Frontal cortex (tissue), 4 donors: ENCODE measurements around the gene ACER2. TPM values are rescaled to one million over a fixed set of nuclear protein-coding genes. Genes with fewer than 3 reads are reported as not detected.

Experiments
- DNase-seq, 2 donors: peaks; one replicate each; pipeline ENCODE4 v3.0.0; 2012; ENCODE audit warnings: low spot score in 2 of 2
- FAIRE-seq: peaks from 2 replicates; lab custom pipeline; 2012; peaks lifted over from hg19 to GRCh38; lab: Jason Lieb, UNC
- total RNA-seq: library from RNA; depleted of rRNA; stranded (reverse); fragments of >200 nt; gene quantifications from one replicate; pipeline ENCODE4 v1.2.3, GENCODE V29; 2014
- donor health status: control.
- donor health status: control.
- donor health status: control.

The ACER2 gene
- total RNA-seq, 1 donor from 2014 or later: 11.0 TPM

DNA sequence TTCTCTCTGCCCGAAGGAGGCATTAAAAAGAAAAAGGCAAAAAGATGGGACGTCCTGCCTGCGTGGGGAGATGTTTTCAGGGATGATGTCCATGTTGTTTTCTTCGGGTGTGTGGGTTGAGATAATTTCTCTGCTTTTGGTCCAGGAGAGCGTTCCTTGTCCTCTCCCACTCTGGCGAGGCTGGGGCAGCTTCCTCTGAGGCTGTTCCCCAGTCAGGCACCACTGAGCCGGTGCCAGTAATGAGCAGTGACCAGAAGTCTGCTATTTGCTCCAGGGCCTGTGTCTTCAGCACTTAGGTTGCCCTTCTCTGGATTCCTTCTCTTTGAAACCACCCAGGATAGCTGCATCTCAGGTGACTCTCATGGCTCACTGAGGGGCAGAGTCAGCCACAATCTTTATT lies 71.5 kb downstream of the ACER2 start:
- DNase-seq: no peak
- FAIRE-seq: no peak

DNA sequence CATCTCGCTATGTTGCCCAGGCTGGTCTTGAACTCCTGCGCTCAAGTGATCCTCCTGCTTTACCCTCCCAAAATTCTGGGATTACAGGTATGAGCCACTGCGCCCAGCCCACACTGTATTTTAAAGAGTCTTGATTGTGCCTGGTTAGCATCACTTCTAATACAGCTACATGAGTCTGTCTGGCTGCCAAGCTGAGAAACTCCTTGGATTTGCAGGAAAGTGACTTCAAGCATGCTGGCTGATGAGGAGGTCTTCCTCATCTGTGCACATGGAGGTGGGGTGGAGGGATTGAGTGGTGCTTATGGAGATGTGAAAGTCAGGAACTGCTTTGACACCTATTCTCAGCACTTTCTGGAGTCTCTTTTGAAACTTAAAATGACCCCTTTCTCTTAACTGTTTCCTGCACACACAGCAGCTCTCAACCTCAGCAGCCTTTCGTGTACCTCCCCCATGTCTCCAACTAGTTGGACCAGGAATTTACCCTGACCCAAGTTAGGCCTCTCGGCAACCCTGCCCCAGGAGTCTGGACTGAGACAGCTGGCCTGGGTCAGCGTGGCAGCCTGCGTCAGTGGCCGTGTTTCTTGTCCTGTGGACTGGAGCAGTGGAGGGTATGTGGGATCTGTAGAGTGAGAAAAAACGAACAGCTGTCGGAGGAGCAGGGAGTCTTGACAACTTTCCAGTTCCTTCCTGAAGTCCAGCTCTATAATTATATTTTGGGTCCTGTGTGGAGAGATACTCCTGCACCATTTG lies 72.5 kb downstream of the ACER2 start:
- FAIRE-seq: no peak
- DNase-seq: no peak

DNA sequence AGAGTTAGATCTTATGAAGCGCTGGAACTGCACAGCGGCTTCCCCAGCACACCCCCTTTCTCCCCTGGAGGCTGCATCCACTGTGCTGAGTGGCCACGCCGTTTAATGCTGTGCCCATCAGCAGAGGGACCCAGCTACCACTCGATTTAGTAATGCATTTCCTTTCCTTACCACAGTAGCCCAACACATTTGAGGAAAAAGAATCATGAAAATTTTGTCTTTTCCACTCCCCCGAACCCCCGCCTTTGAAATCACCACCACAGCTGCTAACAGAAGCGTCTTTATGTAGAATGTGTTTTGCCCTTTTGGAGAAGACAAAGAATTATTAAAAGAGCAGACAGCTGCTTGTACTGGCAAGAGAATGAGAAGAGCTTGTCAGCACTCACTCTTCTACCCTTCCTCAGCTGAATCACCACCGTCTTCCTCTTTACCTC lies 73.2 kb downstream of the ACER2 start:
- FAIRE-seq (peak; percentile 97), DNase-seq (peak in 1 of 2 donors; percentile 40)

DNA sequence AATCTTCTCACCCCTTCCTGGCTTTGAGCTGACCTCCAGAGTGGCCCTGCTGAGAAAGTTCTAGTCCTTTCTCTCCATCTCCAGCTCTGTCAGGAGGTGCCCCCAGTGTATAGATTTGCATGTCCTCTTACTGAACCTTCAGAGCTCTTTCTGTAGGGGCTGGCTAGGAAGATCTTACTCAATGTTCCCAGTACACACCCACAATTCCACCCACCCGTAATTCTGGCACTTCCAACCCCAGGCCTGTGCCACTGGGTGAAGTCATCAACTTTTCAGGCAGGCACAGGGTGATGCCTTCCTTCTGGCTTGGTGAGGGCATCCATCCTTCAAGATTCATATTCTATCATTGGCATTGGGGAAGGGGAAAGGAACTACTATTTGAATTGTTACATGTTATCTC lies 75.9 kb downstream of the ACER2 start:
- FAIRE-seq (no peak), DNase-seq (no peak)

DNA sequence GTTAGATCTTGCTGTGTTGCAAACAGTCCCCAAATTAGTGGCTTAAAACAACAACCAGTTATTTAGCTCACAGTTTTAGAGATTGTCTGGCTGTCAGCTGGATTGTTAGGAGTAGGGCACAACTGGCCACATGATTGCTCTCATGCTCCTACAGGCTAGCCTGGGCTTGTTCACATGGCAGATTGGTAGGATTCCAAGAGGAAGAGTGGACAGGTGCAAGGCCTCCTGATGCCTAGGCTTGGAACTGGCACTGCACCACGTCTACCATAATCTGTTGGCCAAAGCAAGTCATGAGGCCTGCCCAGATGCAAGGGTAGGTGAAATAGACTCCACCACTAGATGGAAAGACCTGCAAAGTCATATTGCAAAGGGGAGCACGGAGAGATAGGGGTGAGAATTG lies 76.4 kb downstream of the ACER2 start:
- FAIRE-seq: no peak

DNA sequence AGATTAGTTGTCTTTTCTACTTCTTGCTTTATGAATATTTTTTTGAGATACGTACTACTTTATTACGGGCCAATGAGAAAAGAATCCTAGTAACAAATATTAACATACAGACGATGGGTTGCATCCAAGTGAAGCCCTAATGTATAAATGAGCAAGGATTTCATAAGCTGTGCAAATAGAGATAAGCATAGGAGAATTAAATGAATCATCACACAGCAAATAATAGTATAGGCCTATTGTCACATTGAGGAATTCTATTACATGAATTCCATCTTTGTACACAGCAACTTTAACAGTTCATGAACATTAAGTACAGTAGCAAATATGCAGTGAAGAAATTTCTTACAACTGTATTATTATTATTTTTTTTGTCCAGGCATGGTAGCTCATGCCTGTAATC lies 78.0 kb downstream of the ACER2 start:
- no peak for DNase-seq
- no peak for FAIRE-seq

More for the DNA sequence above, 76.4 kb downstream of the ACER2 start:
- DNase-seq: no peak

DNA sequence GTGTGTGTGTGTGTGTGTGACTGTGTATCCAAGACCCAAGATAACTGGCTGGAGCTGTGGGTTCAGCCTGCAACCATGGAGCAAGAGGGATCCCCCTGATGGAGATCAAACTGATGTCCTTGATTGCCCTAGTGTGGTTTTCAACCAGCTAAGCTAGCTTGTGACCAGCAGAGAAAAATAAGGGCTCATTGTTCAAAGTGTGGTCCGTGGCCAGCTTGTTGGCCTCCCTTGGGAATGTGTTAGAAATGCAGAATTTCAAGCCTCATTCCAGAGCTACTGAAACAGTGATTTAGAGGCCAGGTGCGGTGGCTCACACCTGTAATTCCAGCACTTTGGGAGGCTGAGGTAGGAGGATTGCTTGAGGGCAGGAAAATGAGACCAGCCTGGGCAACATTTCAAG lies 79.9 kb downstream of the ACER2 start:
- no peak for FAIRE-seq

DNA sequence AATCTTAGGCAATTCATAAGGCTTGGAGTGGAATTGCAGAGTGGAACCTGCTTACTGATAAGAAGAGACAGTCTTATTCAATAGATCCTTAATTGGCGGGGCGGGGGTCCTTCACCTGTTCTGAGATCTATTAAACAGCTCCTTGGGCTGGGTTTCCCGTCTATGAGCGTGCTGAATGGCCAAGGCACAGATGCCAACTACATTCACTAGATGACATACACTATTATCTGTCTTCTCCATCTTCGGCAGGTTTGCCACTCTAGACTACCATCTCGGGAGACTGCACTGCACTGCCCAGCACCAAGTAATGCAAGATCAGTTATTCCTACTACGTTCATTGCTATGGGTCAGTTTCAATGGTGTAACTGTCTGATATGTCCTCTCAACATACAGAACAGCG lies 81.5 kb downstream of the ACER2 start:
- FAIRE-seq: no peak
- no peak for DNase-seq

More for the DNA sequence above, 79.9 kb downstream of the ACER2 start:
- DNase-seq: no peak

DNA sequence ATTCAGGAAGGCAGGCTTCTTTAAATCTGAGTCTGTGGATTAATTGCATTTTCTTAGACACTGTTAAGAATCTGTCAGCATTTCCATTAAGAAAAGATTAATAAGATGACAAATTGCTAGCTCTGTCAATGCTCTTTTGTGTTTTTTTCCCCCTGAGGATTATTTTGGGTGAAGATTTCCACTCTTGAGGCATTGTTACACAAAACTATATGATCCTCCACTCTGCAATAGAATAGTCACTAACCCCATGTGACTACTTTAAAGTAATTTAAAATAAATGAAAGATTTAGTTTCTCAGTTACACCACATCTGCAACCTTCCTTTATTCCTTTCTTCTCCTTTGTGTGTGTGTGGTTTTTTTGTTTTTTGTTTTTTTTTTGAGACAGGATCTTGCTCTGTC lies 82.0 kb downstream of the ACER2 start:
- FAIRE-seq (no peak), DNase-seq (no peak)

DNA sequence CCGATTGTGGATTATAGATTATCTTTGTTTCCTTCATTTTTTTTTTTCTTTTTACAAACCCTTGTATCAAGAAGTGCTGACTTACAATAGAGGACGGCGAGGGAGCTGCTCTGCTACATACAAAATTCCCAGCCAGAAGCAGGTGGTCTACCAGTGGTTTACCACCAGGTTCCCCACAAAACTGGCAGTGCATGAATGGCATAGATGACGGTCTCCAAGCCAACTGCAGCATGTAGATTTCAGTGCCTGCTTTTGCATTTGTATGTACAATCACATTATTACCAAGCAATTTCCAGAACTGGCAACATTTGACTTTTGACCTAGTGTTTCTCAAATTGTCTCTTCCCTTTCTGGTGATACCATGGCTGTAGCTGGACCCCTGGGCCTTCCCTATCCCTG lies 84.0 kb downstream of the ACER2 start:
- no peak for FAIRE-seq
- DNase-seq: no peak

DNA sequence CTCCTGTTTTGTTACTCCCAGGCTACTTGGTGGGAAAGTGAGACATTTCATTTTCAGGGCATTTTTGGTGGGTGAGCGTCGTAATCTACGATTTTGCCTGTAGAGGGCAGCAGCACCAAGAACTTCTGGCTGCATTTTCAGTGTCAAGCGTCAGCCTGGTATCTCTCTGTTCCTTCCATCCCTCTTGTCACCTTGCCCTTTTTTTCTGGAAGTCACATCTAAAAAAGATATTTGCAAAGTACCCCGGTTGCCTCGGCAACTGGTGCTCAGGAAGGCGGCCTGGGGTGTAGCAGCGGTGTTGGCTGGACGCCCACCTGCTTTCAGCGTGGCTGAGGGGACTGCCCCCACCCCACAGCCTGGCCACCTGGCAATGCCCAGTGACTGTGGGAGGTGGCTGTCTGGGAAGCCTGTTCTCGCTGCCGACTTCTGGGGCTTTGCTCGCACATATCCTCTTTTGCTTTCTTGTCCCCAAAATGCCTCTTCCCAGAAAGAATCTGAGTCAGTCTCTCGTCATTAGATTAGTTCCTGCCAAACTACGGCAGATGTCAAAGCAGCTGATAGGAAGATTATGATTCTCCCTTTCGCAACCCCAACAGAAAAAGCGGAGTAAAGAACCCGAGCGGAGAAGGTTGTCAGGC lies 84.5 kb downstream of the ACER2 start:
- peak in 1 of 2 donors; percentile 55 for DNase-seq
- no peak for FAIRE-seq

DNA sequence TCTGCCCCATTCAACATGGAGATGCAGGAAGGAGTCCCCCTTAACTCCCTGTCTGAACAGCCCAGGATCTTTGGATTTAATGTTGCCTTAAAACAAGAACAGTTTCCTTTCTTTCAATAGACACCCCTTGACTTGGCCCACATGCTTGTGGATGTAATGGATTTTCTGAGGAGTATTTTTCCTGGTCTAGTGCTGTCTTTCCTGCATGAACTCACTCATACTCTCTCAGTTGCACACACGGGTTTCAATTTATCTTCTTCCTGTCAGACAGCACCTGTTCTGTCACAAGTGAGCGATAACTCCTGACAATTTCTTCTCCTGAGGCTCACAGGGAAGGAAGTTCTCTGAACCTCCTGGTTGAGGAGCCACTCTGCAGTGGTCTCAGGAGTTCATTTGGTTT lies 85.1 kb downstream of the ACER2 start:
- no peak for FAIRE-seq
- DNase-seq: no peak

DNA sequence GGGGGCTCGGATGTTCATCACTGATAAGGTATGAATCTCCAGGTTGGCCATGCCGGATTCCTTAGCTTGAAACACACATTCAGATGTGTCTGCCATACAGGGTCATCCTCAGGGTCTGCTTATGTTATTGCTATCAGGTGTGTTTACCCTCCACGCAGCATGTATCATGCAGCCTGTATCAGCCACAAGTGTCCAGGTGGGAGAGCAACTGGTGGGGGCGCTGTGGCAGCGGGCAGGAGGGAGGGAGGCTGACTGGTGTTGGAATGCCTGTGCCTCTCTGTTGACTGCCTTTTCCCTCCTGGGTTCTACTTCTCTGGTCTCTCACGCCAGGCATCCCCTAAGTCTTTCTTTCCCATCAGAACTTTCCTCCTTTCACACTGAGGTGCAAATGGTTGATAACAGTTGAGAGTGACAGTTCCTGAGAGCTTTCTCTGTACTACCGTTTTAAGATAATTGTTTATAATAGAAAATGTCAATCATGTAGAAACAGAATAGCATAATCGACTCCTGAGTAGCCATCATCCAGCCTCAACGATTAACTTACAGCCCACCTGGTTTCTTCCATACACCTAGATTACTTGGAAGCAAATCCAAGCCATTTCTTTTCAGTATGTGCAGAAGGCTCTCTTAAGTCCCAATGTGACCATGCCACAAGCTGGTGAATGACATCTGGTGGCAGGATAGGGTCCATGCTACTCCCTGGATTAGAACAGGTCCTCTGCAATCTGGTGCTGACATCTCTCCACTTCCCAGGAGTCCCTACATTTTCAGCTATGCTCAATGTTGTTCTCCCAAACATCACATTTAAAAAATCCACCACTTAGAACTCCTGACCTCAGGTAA lies 86.6 kb downstream of the ACER2 start:
- no peak for FAIRE-seq

DNA sequence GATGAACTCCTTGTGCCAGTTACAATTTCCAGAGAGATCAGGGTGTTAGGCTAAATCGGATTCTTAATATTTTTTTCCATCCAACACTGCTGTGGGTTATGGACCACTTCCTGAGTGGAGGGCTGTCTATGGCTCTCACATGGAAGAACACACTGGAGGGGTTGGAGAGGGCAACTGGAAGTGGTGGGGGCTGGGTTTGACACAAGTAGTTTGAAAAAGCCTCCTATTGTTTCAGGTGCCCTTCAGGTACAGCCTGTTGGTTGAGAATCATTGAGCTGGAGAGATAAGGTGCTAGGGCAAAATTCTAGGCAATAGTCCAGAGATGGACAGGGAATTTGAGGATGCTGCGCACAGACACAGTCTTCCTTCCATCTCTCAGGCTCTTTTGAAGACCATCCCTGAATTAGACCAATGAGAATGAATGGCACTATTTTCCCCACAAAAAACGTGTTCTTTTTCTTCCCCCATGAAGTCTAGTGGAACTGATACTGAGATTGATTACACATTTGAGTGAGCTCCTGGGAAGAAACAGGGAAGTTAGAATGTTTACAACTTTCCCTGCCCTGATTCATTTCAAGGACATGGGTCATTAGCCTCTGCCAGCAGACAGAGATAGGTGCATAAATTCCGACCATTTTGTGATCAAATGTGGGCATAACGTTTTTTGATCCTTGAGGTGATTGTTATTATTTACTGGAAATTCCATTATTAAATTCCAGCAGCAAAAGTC lies 87.7 kb downstream of the ACER2 start:
- DNase-seq (no peak), FAIRE-seq (no peak)

More for the DNA sequence above, 86.6 kb downstream of the ACER2 start:
- DNase-seq: no peak

DNA sequence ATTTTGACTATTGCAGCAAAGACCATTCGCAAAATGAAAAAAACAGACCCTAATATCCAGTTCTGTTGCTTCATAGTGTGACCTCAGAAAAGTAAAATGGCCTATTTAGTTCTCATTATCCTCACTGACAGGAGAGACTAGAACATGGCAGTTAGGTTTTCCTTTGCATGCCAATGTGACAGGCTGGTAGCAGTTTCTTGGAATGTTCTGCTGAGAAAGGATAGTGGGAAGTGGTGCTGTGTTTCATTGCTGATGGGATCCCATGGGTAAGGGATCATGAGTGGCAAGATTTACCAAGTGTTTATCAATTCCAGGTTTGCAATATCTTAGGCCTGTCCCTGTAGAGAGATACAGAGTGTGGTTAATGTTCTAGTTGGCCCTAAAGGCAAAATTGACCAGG lies 88.5 kb downstream of the ACER2 start:
- DNase-seq: no peak
- FAIRE-seq: no peak

DNA sequence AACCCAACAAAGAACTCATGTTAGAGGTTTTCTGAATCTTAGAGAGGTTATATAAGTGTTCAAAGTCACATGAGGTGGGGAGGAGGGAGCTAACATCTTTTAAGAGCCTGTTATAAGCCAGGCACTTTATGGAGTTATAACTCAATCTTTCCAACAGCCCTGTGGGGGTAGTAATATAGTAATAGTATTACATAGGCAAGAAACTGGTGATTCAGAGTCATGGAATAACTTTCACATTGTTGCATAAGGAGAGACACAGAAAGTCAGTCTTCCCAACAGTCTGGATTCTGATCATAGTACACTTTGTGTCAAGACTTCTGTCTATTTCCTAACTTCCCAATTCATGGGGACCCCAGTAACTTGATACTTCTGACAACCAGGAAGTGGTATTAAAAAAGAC lies 89.2 kb downstream of the ACER2 start:
- FAIRE-seq: no peak
- no peak for DNase-seq
